Endothelial cell of umbilical vein (primary cell): Measurements from ENCODE around the gene AGPAT2. TPM values are rescaled to one million over a fixed set of nuclear protein-coding genes. Genes with fewer than 3 reads are reported as not detected.

Source experiments
- BruUV-seq: library from RNA; stranded (reverse); fragments of 400-500 nt; replicated peaks from 2 replicates; lab custom pipeline; 2021; lab: Mats Ljungman, UMichigan
- CTCF ChIA-PET: fragments of 300-600, 350-600 bp; sonication (Branson Sonifier 250); formaldehyde crosslinking; loops from one replicate; lab custom pipeline; 2021; ENCODE audit warnings: antibody characterized with exemption, inconsistent platforms; lab: Charles Lee
- POLR2A ChIA-PET: fragments of 300-600, 350-600 bp; sonication (Branson Sonifier 250); formaldehyde crosslinking; loops from one replicate; lab custom pipeline; 2021; ENCODE audit warnings: antibody characterized with exemption, inconsistent platforms; lab: Charles Lee
- DNase-seq: peaks from one replicate; pipeline ENCODE4 v3.0.0-alpha.2; 2011; ENCODE audit warnings: low read depth, low spot score
- FAIRE-seq: peaks from 2 replicates; lab custom pipeline; 2011; peaks lifted over from hg19 to GRCh38; lab: Jason Lieb, UNC
- H2AFZ ChIP-seq: 2 replicates; pipeline ENCODE4 v1.6.0; 2012; ENCODE audit warnings: low read depth, low read length, control low read depth, inconsistent platforms
- H3K27ac ChIP-seq: 2 replicates; pipeline ENCODE4 v1.5.1; 2011; ENCODE audit warnings: low read depth, mild to moderate bottlenecking, control low read depth, low read length, moderate library complexity; ENCODE audit not compliant: insufficient read depth
- H3K27me3 ChIP-seq, 2 experiments: 2 replicates each; pipeline versions ENCODE4 v1.6.0 to v1.6.1; 2011; ENCODE audit warnings: low read length in 2 of 2, mixed read lengths in 1 of 2; ENCODE audit not compliant: control insufficient read depth in 2 of 2, insufficient read depth in 2 of 2
- H3K36me3 ChIP-seq, 2 experiments: 2 replicates in 1 of 2; 3 replicates in 1 of 2; pipeline ENCODE4 v1.5.1; 2011; ENCODE audit warnings: low read length in 2 of 2, mild to moderate bottlenecking in 1 of 2, moderate library complexity in 1 of 2; ENCODE audit not compliant: control insufficient read depth in 2 of 2, insufficient read depth in 2 of 2; ENCODE audit errors: extremely low read depth in 1 of 2
- H3K4me1 ChIP-seq: 3 replicates; pipeline ENCODE4 v1.5.1; 2011; ENCODE audit warnings: mild to moderate bottlenecking, low read length; ENCODE audit not compliant: control insufficient read depth, insufficient read depth; ENCODE audit errors: extremely low read depth
- H3K4me2 ChIP-seq: 2 replicates; pipeline ENCODE4 v1.6.1; 2011; ENCODE audit warnings: low read length, control low read depth, mixed read lengths; ENCODE audit not compliant: insufficient read depth
- H3K4me3 ChIP-seq, 3 experiments: fragments of 200-600 bp in 1 of 3; sonication (generic), shearing (Covaris generic) in 1 of 3; replicated peaks in 1 of 3; 2 replicates each; pipeline ENCODE4 v1.5.1; 2011 to 2016; ENCODE audit warnings: control low read depth in 3 of 3, low read length in 3 of 3, mild to moderate bottlenecking in 2 of 3, inconsistent platforms in 1 of 3, low read depth in 1 of 3, moderate library complexity in 1 of 3; ENCODE audit not compliant: insufficient read depth in 1 of 3
- H3K79me2 ChIP-seq: 2 replicates; pipeline ENCODE4 v1.6.0; 2012; ENCODE audit warnings: low read length, inconsistent platforms; ENCODE audit not compliant: control insufficient read depth, insufficient read depth
- H3K9ac ChIP-seq: replicated peaks from 2 replicates; pipeline ENCODE3; 2011; ENCODE audit warnings: low read length, control low read depth; ENCODE audit not compliant: insufficient read depth; ENCODE audit errors: extremely low read depth
- H3K9me1 ChIP-seq: replicated peaks from 3 replicates; pipeline ENCODE4 v1.6.0; 2011; ENCODE audit warnings: mild to moderate bottlenecking, low read length; ENCODE audit not compliant: control insufficient read depth, insufficient read depth; ENCODE audit errors: extremely low read depth
- H3K9me3 ChIP-seq: replicated peaks from 2 replicates; pipeline ENCODE4 v1.5.1; 2012; ENCODE audit warnings: low read length, inconsistent platforms; ENCODE audit not compliant: control insufficient read depth, insufficient read depth
- H4K20me1 ChIP-seq: replicated peaks from 2 replicates; pipeline ENCODE3; 2011; ENCODE audit warnings: mild to moderate bottlenecking, low read length; ENCODE audit not compliant: control insufficient read depth, insufficient read depth; ENCODE audit errors: extremely low read depth
- CTCF ChIP-seq, 2 donors: IDR thresholded peaks; 1 replicate in 1 of 2; 2 replicates in 1 of 2; pipeline ENCODE4 v1.5.1; 2011; ENCODE audit warnings: low read length in 2 of 2, mild to moderate bottlenecking in 2 of 2, moderate library complexity in 2 of 2, control low read depth in 1 of 2, inconsistent platforms in 1 of 2, low read depth in 1 of 2; ENCODE audit not compliant: insufficient read depth in 1 of 2; ENCODE audit errors: extremely low read depth in 1 of 2
- EZH2 ChIP-seq: IDR thresholded peaks from 2 replicates; pipeline ENCODE4 v1.6.1; 2012; ENCODE audit warnings: borderline replicate concordance, low read depth, mild to moderate bottlenecking, moderate library complexity, low read length, inconsistent platforms; ENCODE audit not compliant: severe bottlenecking
- FOS ChIP-seq: IDR thresholded peaks from 2 replicates; pipeline ENCODE4 v1.6.1; 2011; ENCODE audit warnings: mild to moderate bottlenecking, low read length, moderate library complexity, borderline replicate concordance; ENCODE audit not compliant: insufficient read depth
- GATA2 ChIP-seq: IDR thresholded peaks from 2 replicates; pipeline ENCODE4 v1.7.0; 2011; ENCODE audit warnings: low read depth, mild to moderate bottlenecking, moderate library complexity, mixed read lengths, low read length; ENCODE audit not compliant: insufficient read length, insufficient read depth
- JUN ChIP-seq: IDR thresholded peaks from 2 replicates; pipeline ENCODE4 v1.6.1; 2011; ENCODE audit warnings: borderline replicate concordance, low read depth; ENCODE audit not compliant: insufficient read length, insufficient read depth
- MAX ChIP-seq: IDR thresholded peaks from 2 replicates; pipeline ENCODE4 v1.6.1; 2011; ENCODE audit not compliant: insufficient read depth, insufficient read length
- MYC ChIP-seq: IDR thresholded peaks from one replicate; pipeline ENCODE4 v1.6.1; 2011; ENCODE audit warnings: mild to moderate bottlenecking, low read depth, low read length
- POLR2A ChIP-seq: IDR thresholded peaks from 2 replicates; pipeline ENCODE4 v1.6.1; 2012; ENCODE audit warnings: low read depth, mild to moderate bottlenecking, control low read depth, low read length
- POLR2AphosphoS5 ChIP-seq: IDR thresholded peaks from 2 replicates; pipeline ENCODE4 v1.6.1; 2012; ENCODE audit warnings: low read depth, mild to moderate bottlenecking, control low read depth, low read length, moderate library complexity; ENCODE audit not compliant: insufficient read depth
- dilution Hi-C: fragments of 300-500 bp; cut with MboI; formaldehyde crosslinking; loops from one replicate; pipeline ENCODE4 v1.15.0; 2019; ENCODE audit warnings: low sequenced_read_pairs; ENCODE audit not compliant: extremely low pct_ligation_motif_present
- intact Hi-C: fragments of 100-400 bp; cut with micrococcal nuclease; formaldehyde crosslinking; loops from one replicate; pipeline ENCODE4 v1.10.0; 2022
- polyA plus RNA-seq, 4 experiments: library from polyadenylated mRNA; depleted of rRNA in 3 of 4; stranded (reverse) in 3 of 4; unstranded in 1 of 4; fragments of >200 nt; gene quantifications; 2 replicates each; pipeline versions ENCODE4 v1.2.1 to v1.2.3, GENCODE V29; 2011 to 2012; ENCODE audit warnings: missing spikeins in 1 of 4
- total RNA-seq: library from RNA; stranded (reverse); gene quantifications from 2 replicates; pipeline ENCODE4 v1.2.3, GENCODE V29; 2021

The AGPAT2 gene
- total and polyA plus RNA-seq, 2 donors (not counting 3 experiments of a cell fraction or from before 2014, with no cell fraction given) = 45.5 to 55.3 TPM

GRCh38 chr9:136687721-136688223, 515 bp upstream of the AGPAT2 start:
- dilution Hi-C loops (no loop called here), intact Hi-C loops (loop anchor here (2.0 kb wide), 1 partner anchor 25 kb away; the partner anchor contains the start of gene DIPK1B)
- no peak overlapping the region for H3K27ac ChIP-seq
- H3K4me1 ChIP-seq = peaks cover 13% of the 10 kb centered on the region
- no peak for DNase-seq
- no peak overlapping the region for H2AFZ ChIP-seq
- no peak overlapping the region for H3K4me2 ChIP-seq
- no peaks in the 10 kb centered on the region for H4K20me1 ChIP-seq
- CTCF ChIA-PET = interaction anchor here (2.0 kb wide), 1 partner anchor 9 kb away, joined by 5 read pairs; no protein-coding TSS in a partner anchor
- POLR2A ChIA-PET = interaction anchor here (1.1 to 2.0 kb wide), 2 partner anchors 26 to 39 kb away, joined by 4 to 7 read pairs; no protein-coding TSS in a partner anchor
- H3K9ac ChIP-seq = no peak overlapping the region
- no peak for FAIRE-seq
- H3K4me3 ChIP-seq = no peak overlapping the region
- no peaks in the 10 kb centered on the region for H3K9me3 ChIP-seq
- H3K79me2 ChIP-seq = peaks cover 38% of the 10 kb centered on the region
- peaks cover 0 to 4% of the 10 kb centered on the region in 2 experiments for H3K36me3 ChIP-seq
- H3K27me3 ChIP-seq = no peaks in the 10 kb centered on the region
- BruUV-seq = no TSS peak
- H3K9me1 ChIP-seq = no peaks in the 10 kb centered on the region
- TF ChIP-seq POLR2AphosphoS5 (no peak), EZH2 (no peak), MAX (no peak), FOS (no peak), CTCF (IDR thresholded peaks at IDR 0.05; ENCODE audit: extremely low read depth in 1 of 2, insufficient read depth in 1 of 2, low read depth in 1 of 2, low read length in 2 of 2) (no peak), POLR2A (no peak), GATA2 (no peak), MYC (no peak), JUN (no peak)
